Transverse colon (tissue), 4 donors: Measurements from ENCODE around the gene DTNA. TPM values are rescaled to one million over a fixed set of nuclear protein-coding genes. Genes with fewer than 3 reads are reported as not detected.

Experiments
- DNase-seq: peaks from one replicate; pipeline ENCODE4 v3.0.0-alpha.2; 2019
- H3K27ac ChIP-seq, 4 donors: fragments of 200-600 bp; sonication (generic); 2 replicates each; pipeline ENCODE4 v1.5.1; 2016 to 2018; ENCODE audit warnings: inconsistent platforms in 4 of 4
- H3K27me3 ChIP-seq: fragments of 200-600 bp; sonication (generic); 2 replicates; pipeline ENCODE4 v1.5.1; 2017; ENCODE audit warnings: inconsistent platforms
- H3K36me3 ChIP-seq, 4 donors: fragments of 200-600 bp; sonication (generic); 2 replicates each; pipeline ENCODE4 v1.5.1; 2017 to 2019; ENCODE audit warnings: inconsistent platforms in 4 of 4
- H3K4me1 ChIP-seq, 4 donors: fragments of 200-600 bp; sonication (generic); 2 replicates each; pipeline ENCODE4 v1.5.1; 2017 to 2020; ENCODE audit warnings: inconsistent platforms in 4 of 4
- H3K4me3 ChIP-seq, 4 donors: fragments of 200-600 bp; sonication (generic); 1 replicate in 1 of 4; 2 replicates in 3 of 4; pipeline versions ENCODE4 v1.5.1 to v1.6.1; 2017 to 2019; ENCODE audit warnings: inconsistent platforms in 4 of 4
- H3K9me3 ChIP-seq, 2 donors: fragments of 200-600 bp; sonication (generic); 2 replicates each; pipeline ENCODE4 v1.5.1; 2017 to 2019; ENCODE audit warnings: inconsistent platforms in 2 of 2
- EP300 ChIP-seq: sonication (generic); formaldehyde crosslinking; IDR thresholded peaks from one replicate; pipeline ENCODE4 v1.6.1; 2017; ENCODE audit warnings: antibody characterized with exemption, low read depth
- POLR2A ChIP-seq: fragments of 450-650 bp; IDR thresholded peaks from one replicate; pipeline ENCODE4 v1.6.1; 2016; ENCODE audit warnings: antibody characterized with exemption, mild to moderate bottlenecking, moderate library complexity
- POLR2AphosphoS5 ChIP-seq, 3 donors: sonication (generic); formaldehyde crosslinking; IDR thresholded peaks; one replicate each; pipeline ENCODE4 v1.6.1; 2016; ENCODE audit warnings: antibody characterized with exemption in 3 of 3
- WGBS, 2 donors: methylation state at CpG; one replicate each; pipeline ENCODE4 v1.1.5; 2018; ENCODE audit warnings: low coverage in 1 of 2; 5-methylcytosine and 5-hydroxymethylcytosine counted together
- in situ Hi-C, 4 donors: fragments of 200-750 bp; cut with MboI; loops; one replicate each; pipeline versions ENCODE4 v1.15.0 to v1.15.1; 2017; ENCODE audit warnings: low sequenced_read_pairs in 3 of 4, low pct_ligation_motif_present in 1 of 4, low pct_unique_long_range_greater_than_20kb in 1 of 4
- intact Hi-C: fragments of 100-400 bp; cut with DNase I; formaldehyde crosslinking; loops from one replicate; pipeline ENCODE4 v1.15.1; 2023; ENCODE audit warnings: low total_unique reads
- total RNA-seq, 4 donors: library from RNA; depleted of rRNA; stranded (reverse); fragments of >200 nt; gene quantifications; one replicate each; pipeline ENCODE4 v1.1.0, GENCODE V29; 2016
- TF ChIP-seq, protein P1 (sequence below), 5 experiments: fragments of 200-600 bp in 3 of 5; fragments of 450-650 bp in 2 of 5; sonication (generic) in 3 of 5; IDR thresholded peaks; 1 replicate in 2 of 5; 2 replicates in 3 of 5; pipeline ENCODE4 v1.5.1; 2016 to 2017; ENCODE audit warnings: antibody characterized with exemption in 5 of 5, inconsistent platforms in 3 of 5, mild to moderate bottlenecking in 2 of 5, moderate library complexity in 1 of 5

Gene DTNA
- total RNA-seq, 4 donors from 2014 or later: 8.9 to 74.4 (median 15.1) TPM

DNA sequence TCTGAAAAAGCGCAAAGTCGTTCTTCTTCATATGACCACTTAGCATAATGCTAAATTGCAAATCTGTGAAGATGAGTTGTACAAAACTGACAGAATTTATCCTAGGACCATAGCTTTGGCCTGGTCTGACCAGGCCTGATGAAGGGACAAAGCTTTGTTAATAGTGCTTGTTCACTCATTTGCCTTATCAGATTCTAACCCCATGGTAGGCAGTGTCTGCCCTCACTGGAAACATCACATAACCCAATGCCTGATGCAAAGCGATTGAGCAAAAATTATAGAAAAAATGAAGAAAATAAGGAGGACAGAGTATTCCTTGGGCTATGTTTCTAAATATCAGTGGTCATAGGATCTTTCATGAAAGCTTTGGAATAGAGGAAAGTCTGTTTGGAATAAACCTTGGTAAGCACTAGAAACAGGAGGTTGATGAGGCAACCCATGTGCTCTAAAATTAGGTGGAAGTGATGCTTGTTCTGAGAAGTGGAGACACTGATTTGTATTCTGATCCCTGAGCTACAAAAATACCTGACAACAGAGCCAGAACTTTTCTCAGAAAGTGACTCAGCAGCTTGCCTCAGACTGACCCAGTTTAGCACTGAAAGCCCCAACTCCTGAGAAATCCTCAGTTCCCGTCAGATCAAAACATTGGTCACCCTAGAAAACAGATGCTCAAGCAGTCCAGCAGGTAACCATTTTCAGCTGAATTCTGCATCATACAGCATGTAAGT, 199.7 kb downstream of the DTNA start:
- 90 to 100% methylated on average over 2 to 4 of the region's 4 CpGs for WGBS, 2 donors
- no peak for TF ChIP-seq POLR2A
- peak in 1 of 3 donors; percentile 47 for TF ChIP-seq POLR2AphosphoS5 (IDR thresholded peaks at IDR 0.05)
- DNase-seq: no peak
- Histone ChIP-seq H3K27me3 (no peaks in the 10 kb centered on the region), H3K27ac (peak overlapping the region in 1 of 4 donors; percentile 2), H3K9me3 (no peaks in the 10 kb centered on the region), H3K36me3 (no peaks in the 10 kb centered on the region), H3K4me3 (no peak overlapping the region), H3K4me1 (peaks cover 0 to 16% (median 5%) of the 10 kb centered on the region in 4 donors)
- intact Hi-C loops: no loop called here
- in situ Hi-C loops: no loop called here

DNA sequence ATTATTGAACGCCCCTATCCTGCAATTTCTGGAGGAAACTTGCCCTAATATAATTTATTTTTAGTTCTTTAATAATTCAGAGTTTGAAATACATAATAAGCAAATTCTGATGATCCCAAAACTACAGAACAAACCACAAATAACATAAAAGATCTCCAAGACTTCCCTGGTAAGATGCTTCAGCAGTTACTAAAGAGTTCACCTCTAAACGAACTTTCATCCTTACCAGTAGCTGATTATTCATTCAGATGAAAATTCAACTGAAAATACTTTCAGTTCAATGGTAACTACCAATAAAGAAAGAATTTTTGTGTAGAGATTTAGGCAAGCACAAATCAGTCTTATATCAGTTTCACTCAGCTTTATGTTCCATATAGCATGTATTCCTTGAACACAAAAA, 201.0 kb downstream of the DTNA start:
- Histone ChIP-seq H3K27me3 (no peaks in the 10 kb centered on the region), H3K36me3 (no peaks in the 10 kb centered on the region), H3K4me1 (peaks cover 0 to 16% (median 5%) of the 10 kb centered on the region in 4 donors), H3K4me3 (no peak overlapping the region), H3K9me3 (no peaks in the 10 kb centered on the region), H3K27ac (no peak overlapping the region)
- intact Hi-C loops: no loop called here
- no peak for DNase-seq
- TF ChIP-seq, protein P1, sequence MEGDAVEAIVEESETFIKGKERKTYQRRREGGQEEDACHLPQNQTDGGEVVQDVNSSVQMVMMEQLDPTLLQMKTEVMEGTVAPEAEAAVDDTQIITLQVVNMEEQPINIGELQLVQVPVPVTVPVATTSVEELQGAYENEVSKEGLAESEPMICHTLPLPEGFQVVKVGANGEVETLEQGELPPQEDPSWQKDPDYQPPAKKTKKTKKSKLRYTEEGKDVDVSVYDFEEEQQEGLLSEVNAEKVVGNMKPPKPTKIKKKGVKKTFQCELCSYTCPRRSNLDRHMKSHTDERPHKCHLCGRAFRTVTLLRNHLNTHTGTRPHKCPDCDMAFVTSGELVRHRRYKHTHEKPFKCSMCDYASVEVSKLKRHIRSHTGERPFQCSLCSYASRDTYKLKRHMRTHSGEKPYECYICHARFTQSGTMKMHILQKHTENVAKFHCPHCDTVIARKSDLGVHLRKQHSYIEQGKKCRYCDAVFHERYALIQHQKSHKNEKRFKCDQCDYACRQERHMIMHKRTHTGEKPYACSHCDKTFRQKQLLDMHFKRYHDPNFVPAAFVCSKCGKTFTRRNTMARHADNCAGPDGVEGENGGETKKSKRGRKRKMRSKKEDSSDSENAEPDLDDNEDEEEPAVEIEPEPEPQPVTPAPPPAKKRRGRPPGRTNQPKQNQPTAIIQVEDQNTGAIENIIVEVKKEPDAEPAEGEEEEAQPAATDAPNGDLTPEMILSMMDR (IDR thresholded peaks at IDR 0.05): no peak
- TF ChIP-seq POLR2AphosphoS5 (IDR thresholded peaks at IDR 0.05) (no peak), EP300 (no peak), POLR2A (no peak)
- in situ Hi-C loops: no loop called here
- 71 to 88% methylated on average over 2 of the region's 2 CpGs for WGBS, 2 donors

DNA sequence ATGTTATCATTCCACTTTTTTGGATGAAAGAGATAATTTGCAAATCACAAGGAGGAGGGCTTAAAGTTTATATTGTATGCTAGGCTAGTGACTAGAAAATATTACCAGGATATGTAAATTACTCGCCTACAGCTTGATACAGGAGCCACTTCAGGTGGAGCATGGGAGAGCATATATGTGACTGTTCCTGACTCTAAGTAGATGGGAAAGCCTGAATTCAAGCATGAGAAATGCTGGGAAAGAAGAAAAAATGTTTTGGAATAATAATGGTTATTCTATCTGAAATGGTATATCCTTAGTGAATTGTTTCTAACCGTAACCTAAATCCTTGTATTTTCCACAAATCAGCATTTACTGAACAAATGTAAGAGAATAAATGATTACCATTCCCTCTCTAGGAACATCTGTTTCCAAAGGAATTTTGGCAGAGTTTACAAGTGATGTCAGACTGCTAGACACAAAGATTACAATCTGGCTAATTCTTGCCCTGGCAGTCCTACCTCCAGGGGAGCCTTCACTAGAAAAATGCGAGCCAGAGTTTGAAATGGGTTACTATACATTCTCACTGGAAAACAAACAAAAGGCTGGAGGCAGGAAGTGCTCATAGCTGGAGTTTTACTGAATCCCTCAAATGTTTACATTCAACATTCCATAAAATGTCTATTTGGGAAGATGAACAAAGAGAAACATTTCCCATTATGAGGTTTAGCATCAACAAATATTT, 201.7 kb downstream of the DTNA start:
- intact Hi-C loops: no loop called here

DNA sequence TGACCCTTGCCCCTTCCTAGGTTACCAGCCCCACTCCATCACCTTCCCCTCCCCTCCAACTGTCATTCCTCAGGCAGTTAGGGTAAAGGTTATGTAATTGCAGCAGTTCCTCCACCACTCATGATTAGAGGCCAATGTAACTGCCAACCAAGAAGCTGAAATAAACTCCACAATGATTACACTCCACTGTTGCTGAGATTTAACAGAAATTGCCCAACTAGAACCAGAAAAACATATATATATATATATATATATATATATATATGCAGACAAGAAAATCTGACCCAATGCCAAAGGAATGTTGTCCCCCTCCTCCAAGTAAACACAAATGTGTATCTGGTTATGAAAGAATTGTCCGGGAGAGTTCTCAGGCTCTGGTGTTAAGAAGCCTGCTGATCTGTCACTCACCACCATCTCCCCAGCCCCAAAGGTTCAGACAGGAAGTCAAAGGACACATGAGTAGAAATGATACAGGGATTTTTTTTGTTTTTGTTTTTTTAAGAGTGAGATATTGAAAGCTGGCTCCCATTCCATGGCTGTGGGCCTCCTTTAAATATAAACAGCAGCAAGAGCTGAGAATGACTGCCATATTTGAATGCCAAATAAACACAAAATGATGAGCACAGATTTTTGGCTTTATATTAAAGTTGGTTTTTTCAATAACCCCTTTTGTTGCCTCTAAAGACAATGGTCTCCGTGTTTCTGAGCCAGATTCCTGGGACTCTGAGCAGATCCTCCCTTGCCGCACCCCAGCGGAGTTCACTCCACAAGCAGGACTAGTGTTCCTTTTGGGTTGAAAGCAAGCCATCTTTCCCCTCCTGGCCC, 204.0 kb downstream of the DTNA start:
- peak overlapping the region in 2 of 4 donors; percentile 16 to 31 for H3K27ac ChIP-seq
- peaks cover 0 to 16% (median 5%) of the 10 kb centered on the region in 4 donors for H3K4me1 ChIP-seq
- no peak for DNase-seq
- no peaks in the 10 kb centered on the region for H3K27me3 ChIP-seq
- intact Hi-C loops: no loop called here
- WGBS, 2 donors: 60 to 62% methylated on average over 2 to 4 of the region's 4 CpGs
- TF ChIP-seq POLR2AphosphoS5 (IDR thresholded peaks at IDR 0.05) (no peak), EP300 (peak; percentile 38)
- TF ChIP-seq, protein P1 (IDR thresholded peaks at IDR 0.05): no peak
- in situ Hi-C loops: no loop called here
- no peak overlapping the region for H3K4me3 ChIP-seq
- no peaks in the 10 kb centered on the region for H3K9me3 ChIP-seq
- no peaks in the 10 kb centered on the region for H3K36me3 ChIP-seq

More for the DNA sequence above, 201.7 kb downstream of the DTNA start:
- WGBS, 2 donors: 59 to 89% methylated on average over 2 to 3 of the region's 3 CpGs
- in situ Hi-C loops: no loop called here
- Histone ChIP-seq H3K9me3 (no peaks in the 10 kb centered on the region), H3K27me3 (no peaks in the 10 kb centered on the region), H3K27ac (no peak overlapping the region), H3K4me1 (peaks cover 0 to 16% (median 5%) of the 10 kb centered on the region in 4 donors), H3K36me3 (no peaks in the 10 kb centered on the region), H3K4me3 (no peak overlapping the region)
- DNase-seq: no peak
- no peak for TF ChIP-seq EP300
- TF ChIP-seq, protein P1 (IDR thresholded peaks at IDR 0.05): no peak
- TF ChIP-seq POLR2A: no peak
- TF ChIP-seq POLR2AphosphoS5 (IDR thresholded peaks at IDR 0.05): no peak
